ENCODE data around the gene RGSL1. TPM values are rescaled to one million over a fixed set of nuclear protein-coding genes. Genes with fewer than 3 reads are reported as not detected.

RGSL1 gene
- total RNA-seq, 3 donors from 2014 or later = not detected

DNA sequence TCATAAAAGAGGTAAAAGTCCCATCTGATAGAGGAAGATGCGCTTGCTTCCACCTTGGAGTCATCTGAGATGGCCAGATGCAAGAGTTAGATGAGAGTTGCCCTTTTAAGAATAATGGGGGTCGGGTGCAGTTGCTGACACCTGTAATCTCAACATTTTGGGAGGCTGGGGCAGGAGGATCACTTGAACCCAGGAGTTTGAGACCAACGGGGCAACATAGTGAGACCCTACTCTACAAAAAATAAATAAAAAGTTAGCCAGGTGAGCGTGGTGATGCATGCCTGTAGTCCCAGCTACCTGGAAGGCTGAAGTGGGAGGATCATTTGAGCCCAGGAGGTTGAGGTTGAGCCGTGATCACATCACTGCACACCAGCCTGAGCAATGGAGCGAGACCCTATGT lies 36.0 kb upstream of the RGSL1 start:
- Histone ChIP-seq H3K4me3 (no peak overlapping the region), H3K27ac (no peak overlapping the region), H3K36me3 (no peaks in the 10 kb centered on the region), H3K4me1 (no peaks in the 10 kb centered on the region), H3K27me3 (peaks cover 0 to 5% of the 10 kb centered on the region in 2 donors), H3K9me3 (no peaks in the 10 kb centered on the region)
- TF ChIP-seq POLR2A (IDR thresholded peaks at IDR 0.05) = no peak
- TF ChIP-seq CTCF (IDR thresholded peaks at IDR 0.05) = no peak
- TF ChIP-seq POLR2AphosphoS5 (IDR thresholded peaks at IDR 0.05) = no peak
- intact Hi-C loops (cut with DNase I; ENCODE audit: low total_unique reads) = no loop called here
- DNase-seq (ENCODE audit: low spot score in 2 of 2) = no peak

- intact Hi-C loops (cut with DNase I; ENCODE audit: low total_unique reads) = no loop called here
- Histone ChIP-seq H3K27ac (no peak overlapping the region), H3K4me3 (no peak overlapping the region), H3K4me1 (no peaks in the 10 kb centered on the region), H3K27me3 (peaks cover 0 to 5% of the 10 kb centered on the region in 2 donors), H3K9me3 (no peaks in the 10 kb centered on the region), H3K36me3 (no peaks in the 10 kb centered on the region)
- DNase-seq (ENCODE audit: low spot score in 2 of 2) = no peak
- TF ChIP-seq POLR2AphosphoS5 (IDR thresholded peaks at IDR 0.05) = no peak
Observed at GRCh38 chr1:182415789-182416188, 34.2 kb upstream of the RGSL1 start.

GRCh38 chr1:182426442-182427430 lies 23.2 kb upstream of the RGSL1 start:
- H3K27me3 ChIP-seq = no peaks in the 10 kb centered on the region
- H3K4me3 ChIP-seq = no peak overlapping the region
- no peaks in the 10 kb centered on the region for H3K36me3 ChIP-seq
- no peaks in the 10 kb centered on the region for H3K9me3 ChIP-seq
- no peak for DNase-seq (ENCODE audit: low spot score in 2 of 2)
- no peak for TF ChIP-seq CTCF (IDR thresholded peaks at IDR 0.05)
- TF ChIP-seq POLR2AphosphoS5 (IDR thresholded peaks at IDR 0.05) = no peak
- no peak for TF ChIP-seq POLR2A (IDR thresholded peaks at IDR 0.05)
- H3K4me1 ChIP-seq = no peaks in the 10 kb centered on the region
- H3K27ac ChIP-seq = no peak overlapping the region
- intact Hi-C loops (cut with DNase I; ENCODE audit: low total_unique reads) = loop anchor here (10.0 kb wide), 1 partner anchor 1892 kb away; no protein-coding TSS in a partner anchor

GRCh38 chr1:182428043-182428442 lies 21.9 kb upstream of the RGSL1 start:
- TF ChIP-seq CTCF (IDR thresholded peaks at IDR 0.05) (no peak), POLR2A (IDR thresholded peaks at IDR 0.05) (no peak), POLR2AphosphoS5 (IDR thresholded peaks at IDR 0.05) (no peak)
- Histone ChIP-seq H3K27me3 (no peaks in the 10 kb centered on the region), H3K9me3 (no peaks in the 10 kb centered on the region), H3K27ac (no peak overlapping the region), H3K36me3 (no peaks in the 10 kb centered on the region), H3K4me3 (no peak overlapping the region), H3K4me1 (no peaks in the 10 kb centered on the region)
- intact Hi-C loops (cut with DNase I; ENCODE audit: low total_unique reads) = loop anchor here (10.0 kb wide), 1 partner anchor 1893 kb away; no protein-coding TSS in a partner anchor
- no peak for DNase-seq (ENCODE audit: low spot score in 2 of 2)

GRCh38 chr1:182430263-182431068 lies 19.5 kb upstream of the RGSL1 start:
- TF ChIP-seq CTCF (IDR thresholded peaks at IDR 0.05) = no peak
- TF ChIP-seq POLR2AphosphoS5 (IDR thresholded peaks at IDR 0.05) = no peak
- TF ChIP-seq POLR2A (IDR thresholded peaks at IDR 0.05) = no peak
- Histone ChIP-seq H3K27ac (no peak overlapping the region), H3K36me3 (no peaks in the 10 kb centered on the region), H3K9me3 (no peaks in the 10 kb centered on the region), H3K27me3 (no peaks in the 10 kb centered on the region), H3K4me3 (no peak overlapping the region), H3K4me1 (no peaks in the 10 kb centered on the region)
- no peak for DNase-seq (ENCODE audit: low spot score in 2 of 2)
- intact Hi-C loops (cut with DNase I; ENCODE audit: low total_unique reads) = no loop called here
